HEK293 (cell line): ENCODE data around the gene WDR18.
A peak's percentile ranks its signal among the peaks of the same experiment; 100 is the strongest.

Experiments used
- CTCF ChIA-PET: fragments of 350-600 bp; formaldehyde crosslinking; extraction: SDS; loops from one replicate; lab custom pipeline; 2021; ENCODE audit warnings: antibody characterized with exemption; lab: Yijun Ruan, JAX
- POLR2A ChIA-PET: fragments of 300-600 bp; formaldehyde crosslinking; extraction: SDS; loops from one replicate; lab custom pipeline; 2020; ENCODE audit warnings: antibody characterized with exemption, inconsistent platforms; lab: Yijun Ruan, JAX
- H3K27ac ChIP-seq: fragments of 200-500 bp; sonication (Bioruptor generic); 2 replicates; pipeline ENCODE4 v1.5.1; 2014; ENCODE audit warnings: low read depth, low read length, control low read depth, inconsistent platforms; ENCODE audit errors: extremely low read depth
- H3K36me3 ChIP-seq, 2 experiments: fragments of 200-500 bp in 1 of 2; sonication (Bioruptor generic) in 1 of 2; 1 replicate in 1 of 2; 2 replicates in 1 of 2; pipeline ENCODE4 v1.5.1; 2014 to 2017; ENCODE audit warnings: inconsistent platforms in 2 of 2, low read length in 2 of 2; ENCODE audit not compliant: control insufficient read depth in 2 of 2, insufficient read depth in 1 of 2
- H3K4me1 ChIP-seq: fragments of 200-500 bp; sonication (Bioruptor generic); 2 replicates; pipeline ENCODE4 v1.5.1; 2014; ENCODE audit warnings: mild to moderate bottlenecking, low read length, inconsistent platforms; ENCODE audit not compliant: control insufficient read depth, insufficient read depth
- H3K4me3 ChIP-seq: 2 replicates; pipeline ENCODE4 v1.5.1; 2011; ENCODE audit warnings: low read depth, mild to moderate bottlenecking, control low read depth, low read length, moderate library complexity
- H3K9me3 ChIP-seq: fragments of 200-500 bp; sonication (Bioruptor generic); 2 replicates; pipeline ENCODE4 v1.5.1; 2014; ENCODE audit warnings: low read depth, low read length, inconsistent platforms; ENCODE audit not compliant: control insufficient read depth, insufficient read depth
- GLIS1 ChIP-seq: fragments of 450-650 bp; formaldehyde crosslinking; IDR thresholded peaks from 2 replicates; pipeline ENCODE4 v1.5.1; 2016; ENCODE audit warnings: missing biosample characterization, missing genetic modification characterization
- GLIS2 ChIP-seq: fragments of 450-650 bp; formaldehyde crosslinking; IDR thresholded peaks from 2 replicates; pipeline ENCODE4 v1.5.1; 2016; ENCODE audit warnings: missing biosample characterization, missing genetic modification characterization
- HIC1 ChIP-seq: fragments of 450-650 bp; formaldehyde crosslinking; IDR thresholded peaks from 2 replicates; pipeline ENCODE4 v1.5.1; 2016; ENCODE audit warnings: missing biosample characterization, missing genetic modification characterization
- KLF10 ChIP-seq: fragments of 450-650 bp; IDR thresholded peaks from 2 replicates; pipeline ENCODE4 v1.5.1; 2018; ENCODE audit warnings: missing biosample characterization, mild to moderate bottlenecking, missing genetic modification characterization
- SALL2 ChIP-seq: fragments of 450-650 bp; formaldehyde crosslinking; IDR thresholded peaks from 2 replicates; pipeline ENCODE4 v1.5.0; 2017; ENCODE audit warnings: missing biosample characterization, mild to moderate bottlenecking, missing genetic modification characterization, borderline replicate concordance
- ZFHX2 ChIP-seq: fragments of 450-650 bp; formaldehyde crosslinking; conservative IDR thresholded peaks from 2 replicates; pipeline ENCODE4 v1.5.1; 2016; ENCODE audit warnings: missing biosample characterization, missing genetic modification characterization
- ZFP37 ChIP-seq: fragments of 450-650 bp; formaldehyde crosslinking; IDR thresholded peaks from 2 replicates; pipeline ENCODE4 v1.5.1; 2016; ENCODE audit warnings: missing biosample characterization, missing genetic modification characterization
- ZIC2 ChIP-seq: fragments of 450-650 bp; formaldehyde crosslinking; IDR thresholded peaks from 2 replicates; pipeline ENCODE4 v1.5.1; 2016; ENCODE audit warnings: missing biosample characterization, missing genetic modification characterization
- ZNF184 ChIP-seq: fragments of 450-650 bp; IDR thresholded peaks from 2 replicates; pipeline ENCODE4 v1.5.1; 2018; ENCODE audit warnings: missing biosample characterization, mild to moderate bottlenecking, missing genetic modification characterization
- ZNF248 ChIP-seq: fragments of 450-650 bp; formaldehyde crosslinking; IDR thresholded peaks from 2 replicates; pipeline ENCODE4 v1.5.1; 2017; ENCODE audit warnings: missing biosample characterization, missing genetic modification characterization
- ZNF335 ChIP-seq: fragments of 450-650 bp; formaldehyde crosslinking; conservative IDR thresholded peaks from 2 replicates; pipeline ENCODE4 v1.5.1; 2016; ENCODE audit warnings: missing biosample characterization, missing genetic modification characterization
- ZNF37A ChIP-seq: fragments of 450-650 bp; IDR thresholded peaks from 2 replicates; pipeline ENCODE4 v1.5.1; 2018; ENCODE audit warnings: missing biosample characterization, missing genetic modification characterization
- ZNF561 ChIP-seq: fragments of 450-650 bp; IDR thresholded peaks from 2 replicates; pipeline ENCODE4 v1.5.1; 2018; ENCODE audit warnings: missing biosample characterization, missing genetic modification characterization, borderline replicate concordance
- ZNF660 ChIP-seq: fragments of 450-650 bp; IDR thresholded peaks from 2 replicates; pipeline ENCODE4 v1.5.1; 2018; ENCODE audit warnings: missing biosample characterization, mild to moderate bottlenecking, missing genetic modification characterization
- ZSCAN5A ChIP-seq: fragments of 450-650 bp; formaldehyde crosslinking; IDR thresholded peaks from 2 replicates; pipeline ENCODE4 v1.5.1; 2016; ENCODE audit warnings: missing biosample characterization, missing genetic modification characterization
- TF ChIP-seq, protein P1 (sequence below): fragments of 450-650 bp; formaldehyde crosslinking; IDR thresholded peaks from 2 replicates; pipeline ENCODE4 v1.5.1; 2016; ENCODE audit warnings: missing biosample characterization, missing genetic modification characterization
- TF ChIP-seq, protein P2 (sequence below): fragments of 450-650 bp; IDR thresholded peaks from 2 replicates; pipeline ENCODE4 v1.5.1; 2018; ENCODE audit warnings: missing biosample characterization, mild to moderate bottlenecking, missing genetic modification characterization

Gene WDR18

DNA sequence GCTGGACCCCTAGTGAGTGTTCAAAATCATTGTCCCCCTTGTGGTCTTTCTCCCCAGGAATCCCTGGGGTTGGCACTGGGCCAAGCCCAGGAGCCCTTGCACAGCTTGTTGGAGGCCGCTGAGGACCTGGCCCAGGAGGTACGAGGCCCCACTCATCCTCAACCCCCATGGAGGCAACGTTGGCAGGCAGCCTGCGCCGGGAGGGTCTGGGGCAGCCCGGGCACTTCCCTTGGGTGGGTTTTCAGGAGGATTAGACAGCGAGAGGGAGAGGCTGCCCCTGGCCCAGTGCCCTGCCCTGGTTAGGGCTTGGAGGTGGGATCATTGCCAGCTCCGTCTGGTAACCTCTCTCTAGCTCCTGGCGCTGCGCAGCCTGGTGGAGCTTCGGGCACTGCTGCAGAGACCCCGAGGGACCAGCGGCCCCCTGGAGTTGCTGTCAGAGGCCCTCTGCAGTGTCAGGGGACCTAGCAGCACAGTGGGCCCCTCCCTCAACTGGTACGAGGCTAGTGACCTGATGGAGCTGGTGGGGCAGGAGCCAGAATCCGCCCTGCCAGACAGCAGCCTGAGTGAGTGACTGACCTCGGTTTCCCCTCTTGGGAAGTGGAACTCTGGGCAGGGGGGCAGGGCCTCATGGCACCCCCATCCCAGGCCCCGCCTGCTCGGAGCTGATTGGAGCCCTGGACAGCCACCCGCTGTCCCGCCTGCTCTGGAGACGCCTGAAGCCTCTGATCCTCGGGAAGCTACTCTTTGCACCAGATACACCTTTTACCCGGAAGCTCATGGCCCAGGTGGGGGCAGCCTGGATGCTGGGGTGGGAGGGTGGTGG lies 58.8 kb downstream of the WDR18 start:
- no peaks in the 10 kb centered on the region for H3K9me3 ChIP-seq
- peaks cover 0 to 22% of the 10 kb centered on the region in 2 experiments; a peak in 2 of 3 replicates for H3K36me3 ChIP-seq
- ChIA-PET CTCF (no interaction called here), POLR2A (interaction anchor here (0.6 to 5.8 kb wide), 2 partner anchors 15 to 19 kb away, joined by 3 to 60 read pairs; partner anchors contain the start of gene CNN2)
- H3K4me3 ChIP-seq, result no peak overlapping the region
- TF ChIP-seq KLF10, result peak; percentile 62; the same call in 1 of the 2 replicates
- no peak for TF ChIP-seq ZFP37 (tag by site-specific recombination)
- peak; percentile 28; the same call in 1 of the 2 replicates for TF ChIP-seq HIC1 (tag by site-specific recombination)
- TF ChIP-seq ZSCAN5A (tag by site-specific recombination), result no peak
- no peak for TF ChIP-seq ZNF248
- TF ChIP-seq GLIS1 (tag by site-specific recombination), result peak; percentile 98
- peak; percentile 43; the same call in 1 of the 2 replicates for TF ChIP-seq GLIS2
- TF ChIP-seq ZNF37A, result peak; percentile 71; the same call in 1 of the 2 replicates
- TF ChIP-seq ZFHX2 (tag by site-specific recombination), result no peak
- 0 out of 2 replicates have a peak, but pooled peaks have one; percentile 57 for TF ChIP-seq ZNF561
- TF ChIP-seq, protein P1, sequence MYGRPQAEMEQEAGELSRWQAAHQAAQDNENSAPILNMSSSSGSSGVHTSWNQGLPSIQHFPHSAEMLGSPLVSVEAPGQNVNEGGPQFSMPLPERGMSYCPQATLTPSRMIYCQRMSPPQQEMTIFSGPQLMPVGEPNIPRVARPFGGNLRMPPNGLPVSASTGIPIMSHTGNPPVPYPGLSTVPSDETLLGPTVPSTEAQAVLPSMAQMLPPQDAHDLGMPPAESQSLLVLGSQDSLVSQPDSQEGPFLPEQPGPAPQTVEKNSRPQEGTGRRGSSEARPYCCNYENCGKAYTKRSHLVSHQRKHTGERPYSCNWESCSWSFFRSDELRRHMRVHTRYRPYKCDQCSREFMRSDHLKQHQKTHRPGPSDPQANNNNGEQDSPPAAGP (tag by site-specific recombination), result peak; percentile 73
- TF ChIP-seq ZNF184 (tag by site-specific recombination), result peak; percentile 92
- TF ChIP-seq ZNF660 (tag by site-specific recombination), result 0 out of 2 replicates have a peak, but pooled peaks have one; percentile 65
- TF ChIP-seq, protein P2, sequence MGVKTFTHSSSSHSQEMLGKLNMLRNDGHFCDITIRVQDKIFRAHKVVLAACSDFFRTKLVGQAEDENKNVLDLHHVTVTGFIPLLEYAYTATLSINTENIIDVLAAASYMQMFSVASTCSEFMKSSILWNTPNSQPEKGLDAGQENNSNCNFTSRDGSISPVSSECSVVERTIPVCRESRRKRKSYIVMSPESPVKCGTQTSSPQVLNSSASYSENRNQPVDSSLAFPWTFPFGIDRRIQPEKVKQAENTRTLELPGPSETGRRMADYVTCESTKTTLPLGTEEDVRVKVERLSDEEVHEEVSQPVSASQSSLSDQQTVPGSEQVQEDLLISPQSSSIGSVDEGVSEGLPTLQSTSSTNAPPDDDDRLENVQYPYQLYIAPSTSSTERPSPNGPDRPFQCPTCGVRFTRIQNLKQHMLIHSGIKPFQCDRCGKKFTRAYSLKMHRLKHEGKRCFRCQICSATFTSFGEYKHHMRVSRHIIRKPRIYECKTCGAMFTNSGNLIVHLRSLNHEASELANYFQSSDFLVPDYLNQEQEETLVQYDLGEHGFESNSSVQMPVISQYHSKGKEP (tag by site-specific recombination), result peak; percentile 77
- TF ChIP-seq ZNF335 (tag by site-specific recombination), result 0 out of 2 replicates have a peak, but pooled peaks have one; percentile 23
- TF ChIP-seq ZIC2 (tag by site-specific recombination), result peak; percentile 87
- TF ChIP-seq SALL2, result no peak
- H3K27ac ChIP-seq, result no peak overlapping the region
- H3K4me1 ChIP-seq, result no peaks in the 10 kb centered on the region; the same call in 1 of the 2 replicates
